Neuronal stem cell (in vitro differentiated cells): Measurements from ENCODE around the gene CDC42.
"Not testable (repeated sequence)": the region's sequence is repeated elsewhere in the genome, so short reads cannot be mapped to it uniquely, and the experiment has no call there.

Experiments used
- DNase-seq: peaks from one replicate; pipeline ENCODE4 v3.0.0-alpha.2; 2013; ENCODE audit warnings: low spot score
- H2AFZ ChIP-seq: one replicate; pipeline ENCODE4 v1.6.1; 2013; ENCODE audit warnings: mild to moderate bottlenecking, low read length, inconsistent platforms
- H2AK5ac ChIP-seq: 2 replicates; pipeline ENCODE4 v1.6.1; 2013; ENCODE audit warnings: low read depth, mild to moderate bottlenecking, inconsistent platforms, low read length, moderate library complexity, mixed read lengths
- H2BK120ac ChIP-seq: 2 replicates; pipeline ENCODE4 v1.6.1; 2013; ENCODE audit warnings: low read depth, mild to moderate bottlenecking, inconsistent platforms, low read length, moderate library complexity, mixed read lengths
- H2BK12ac ChIP-seq: one replicate; pipeline ENCODE4 v1.6.1; 2013; ENCODE audit warnings: low read length, inconsistent platforms
- H2BK15ac ChIP-seq: 2 replicates; pipeline ENCODE4 v1.6.1; 2013; ENCODE audit warnings: mild to moderate bottlenecking, low read length, inconsistent platforms, mixed read lengths
- H2BK5ac ChIP-seq: one replicate; pipeline ENCODE4 v1.6.1; 2013; ENCODE audit warnings: inconsistent platforms, mild to moderate bottlenecking, low read length, moderate library complexity
- H3K14ac ChIP-seq: one replicate; pipeline ENCODE4 v1.6.1; 2013; ENCODE audit warnings: low read length, inconsistent platforms
- H3K18ac ChIP-seq: 2 replicates; pipeline ENCODE4 v1.6.1; 2013; ENCODE audit warnings: low read length, inconsistent platforms
- H3K23ac ChIP-seq: 2 replicates; pipeline ENCODE4 v1.6.1; 2013; ENCODE audit warnings: low read depth, mild to moderate bottlenecking, mixed read lengths, low read length, inconsistent platforms; ENCODE audit not compliant: poor library complexity
- H3K27ac ChIP-seq: replicated peaks from 3 replicates; pipeline ENCODE4 v1.5.1; 2013; ENCODE audit warnings: low read length, inconsistent platforms
- H3K27me3 ChIP-seq, 3 experiments: 2 replicates each; pipeline ENCODE4 v1.6.1; 2013; ENCODE audit warnings: low read length in 3 of 3, mild to moderate bottlenecking in 2 of 3, inconsistent platforms in 1 of 3, low read depth in 1 of 3, mixed read lengths in 1 of 3, moderate library complexity in 1 of 3; ENCODE audit not compliant: control insufficient read depth in 3 of 3, insufficient read depth in 3 of 3
- H3K36me3 ChIP-seq, 2 donors: replicated peaks in 1 of 2; 2 replicates each; pipeline ENCODE4 v1.6.1; 2013; ENCODE audit warnings: low read length in 2 of 2; ENCODE audit not compliant: control insufficient read depth in 2 of 2, insufficient read depth in 2 of 2
- H3K4ac ChIP-seq: 2 replicates; pipeline ENCODE4 v1.6.1; 2013; ENCODE audit warnings: inconsistent platforms, mild to moderate bottlenecking, low read length, moderate library complexity
- H3K4me1 ChIP-seq, 2 donors: 1 replicate in 1 of 2; 2 replicates in 1 of 2; pipeline ENCODE4 v1.6.1; 2013; ENCODE audit warnings: low read length in 2 of 2, low read depth in 1 of 2; ENCODE audit not compliant: control insufficient read depth in 2 of 2, insufficient read depth in 1 of 2
- H3K4me2 ChIP-seq: one replicate; pipeline ENCODE4 v1.6.1; 2013; ENCODE audit warnings: mild to moderate bottlenecking, low read length, inconsistent platforms; ENCODE audit not compliant: insufficient read depth, poor library complexity, severe bottlenecking
- H3K4me3 ChIP-seq, 2 donors: 2 replicates each; pipeline ENCODE4 v1.5.1; 2013; ENCODE audit warnings: low read length in 2 of 2, mild to moderate bottlenecking in 2 of 2, inconsistent platforms in 1 of 2, moderate library complexity in 1 of 2
- H3K79me1 ChIP-seq: one replicate; pipeline ENCODE4 v1.6.1; 2013; ENCODE audit warnings: low read depth, mild to moderate bottlenecking, inconsistent platforms, low read length, moderate library complexity
- H3K9ac ChIP-seq: one replicate; pipeline ENCODE4 v1.6.1; 2013; ENCODE audit warnings: mild to moderate bottlenecking, low read depth, low read length, inconsistent platforms; ENCODE audit not compliant: poor library complexity
- H3K9me3 ChIP-seq, 2 donors: replicated peaks in 1 of 2; 2 replicates each; pipeline versions ENCODE3 to v1.6.1; 2013; ENCODE audit warnings: low read length in 2 of 2, mild to moderate bottlenecking in 2 of 2, inconsistent platforms in 1 of 2, low read depth in 1 of 2, mixed read lengths in 1 of 2, moderate library complexity in 1 of 2; ENCODE audit not compliant: control insufficient read depth in 2 of 2, insufficient read depth in 1 of 2
- H4K8ac ChIP-seq: one replicate; pipeline ENCODE4 v1.6.1; 2013; ENCODE audit warnings: low read depth, mild to moderate bottlenecking, inconsistent platforms, low read length, moderate library complexity
- H4K91ac ChIP-seq: one replicate; pipeline ENCODE4 v1.6.1; 2013; ENCODE audit warnings: low read length, low read depth, mild to moderate bottlenecking, inconsistent platforms; ENCODE audit not compliant: poor library complexity
- WGBS, 2 donors: extraction: QIAGEN DNeasy Blood & Tissue Kit; methylation state at CpG; one replicate each; pipeline ENCODE4 v1.1.7; 2013; ENCODE audit warnings: missing lambda C conversion rate in 2 of 2, mixed read lengths in 1 of 2; ENCODE audit not compliant: insufficient read length in 2 of 2, insufficient replicate concordance in 1 of 2; ENCODE audit errors: extremely low coverage in 2 of 2; 5-methylcytosine and 5-hydroxymethylcytosine counted together

CDC42 gene

GRCh38 chr1:22012752-22013151 is 39.8 kb upstream of the CDC42 start:
- H2BK120ac ChIP-seq, H3K18ac ChIP-seq, H3K4me3 ChIP-seq, H2BK15ac ChIP-seq, H3K4me2 ChIP-seq, H3K27ac ChIP-seq, H3K9ac ChIP-seq, H3K79me1 ChIP-seq, H3K4me1 ChIP-seq, H2BK12ac ChIP-seq, H3K14ac ChIP-seq, H3K4ac ChIP-seq, H3K36me3 ChIP-seq, H3K9me3 ChIP-seq, DNase-seq, H3K27me3 ChIP-seq, H2AK5ac ChIP-seq, H2BK5ac ChIP-seq, H3K23ac ChIP-seq, H4K8ac ChIP-seq, H4K91ac ChIP-seq, H2AFZ ChIP-seq: not testable (repeated sequence)
- WGBS, 2 donors, result no CpG with 5 or more reads among the region's 4 CpGs

- not testable (repeated sequence) for H2AK5ac ChIP-seq, H3K4ac ChIP-seq, H3K4me2 ChIP-seq, H3K14ac ChIP-seq, H3K27ac ChIP-seq, H3K79me1 ChIP-seq, H4K91ac ChIP-seq, H2BK5ac ChIP-seq, H3K9me3 ChIP-seq, H3K4me1 ChIP-seq, H4K8ac ChIP-seq, H3K9ac ChIP-seq, H2BK15ac ChIP-seq, H2BK120ac ChIP-seq, DNase-seq, H3K36me3 ChIP-seq, H3K4me3 ChIP-seq, H3K18ac ChIP-seq, H3K27me3 ChIP-seq, H3K23ac ChIP-seq, H2BK12ac ChIP-seq, H2AFZ ChIP-seq
- no CpG with 5 or more reads among the region's 13 CpGs for WGBS, 2 donors
Observed at GRCh38 chr1:22014575-22015206, 37.8 kb upstream of the CDC42 start.

GRCh38 chr1:22018583-22019559 is 33.6 kb upstream of the CDC42 start:
- DNase-seq, result no peak
- no peak overlapping the region for H3K27ac ChIP-seq
- no CpG with 5 or more reads among the region's 10 CpGs for WGBS, 2 donors

GRCh38 chr1:22021061-22021460 is 31.4 kb upstream of the CDC42 start:
- DNase-seq, result no peak
- H2BK5ac ChIP-seq, result no peak overlapping the region

More at GRCh38 chr1:22018583-22019559, 33.6 kb upstream of the CDC42 start:
- H3K9me3 ChIP-seq, result no peaks in the 10 kb centered on the region
- no peak overlapping the region for H3K14ac ChIP-seq
- no peak overlapping the region for H3K9ac ChIP-seq
- H3K4me3 ChIP-seq, result no peak overlapping the region
- no peaks in the 10 kb centered on the region for H3K36me3 ChIP-seq
- no peaks in the 10 kb centered on the region for H3K27me3 ChIP-seq
- H2AK5ac ChIP-seq, result no peak overlapping the region
- no peak overlapping the region for H2BK5ac ChIP-seq
- H2BK12ac ChIP-seq, result no peak overlapping the region
- H3K79me1 ChIP-seq, result no peaks in the 10 kb centered on the region
- no peak overlapping the region for H2BK120ac ChIP-seq
- no peak overlapping the region for H4K8ac ChIP-seq
- no peak overlapping the region for H3K18ac ChIP-seq
- peak overlapping the region; percentile 7 for H2AFZ ChIP-seq
- no peak overlapping the region for H3K23ac ChIP-seq
- H2BK15ac ChIP-seq, result no peak overlapping the region
- no peak overlapping the region for H3K4me2 ChIP-seq
- peaks cover 0 to 3% of the 10 kb centered on the region in 2 donors for H3K4me1 ChIP-seq
- no peak overlapping the region for H3K4ac ChIP-seq
- no peak overlapping the region for H4K91ac ChIP-seq

More at GRCh38 chr1:22021061-22021460, 31.4 kb upstream of the CDC42 start:
- Histone ChIP-seq H4K91ac (no peak overlapping the region), H2AFZ (no peak overlapping the region), H3K4ac (no peak overlapping the region), H3K4me1 (peaks cover 6 to 7% of the 10 kb centered on the region in 2 donors), H3K14ac (no peak overlapping the region), H3K4me3 (no peak overlapping the region), H3K4me2 (no peak overlapping the region), H3K36me3 (no peaks in the 10 kb centered on the region), H3K9me3 (no peaks in the 10 kb centered on the region), H3K9ac (no peak overlapping the region), H2BK12ac (no peak overlapping the region), H3K18ac (no peak overlapping the region), H3K27me3 (no peaks in the 10 kb centered on the region), H2BK120ac (no peak overlapping the region), H3K23ac (no peak overlapping the region), H2BK15ac (no peak overlapping the region), H3K79me1 (no peaks in the 10 kb centered on the region), H2AK5ac (no peak overlapping the region), H3K27ac (no peak overlapping the region), H4K8ac (no peak overlapping the region)
- WGBS, 2 donors, result no CpG with 5 or more reads among the region's 6 CpGs
